NCI-H2171 (cell line): ENCODE data around the gene FREY1.

Source experiments
- DNase-seq: peaks from one replicate; lab custom pipeline; 2025; lab: John Stamatoyannopoulos, UW

FREY1 gene

GRCh38 chr11:45894555-45895247 lies 12.4 kb downstream of the FREY1 start:
- no peak for DNase-seq

- no peak for DNase-seq
Observed at GRCh38 chr11:45892856-45893255, 14.2 kb downstream of the FREY1 start.

GRCh38 chr11:45890886-45891550 lies 16.1 kb downstream of the FREY1 start:
- no peak for DNase-seq

- no peak for DNase-seq
Observed at GRCh38 chr11:45889966-45890365, 17.1 kb downstream of the FREY1 start.

- DNase-seq: no peak
Observed at GRCh38 chr11:45889555-45889954, 17.5 kb downstream of the FREY1 start.

GRCh38 chr11:45887587-45887986 lies 19.5 kb downstream of the FREY1 start:
- DNase-seq: no peak

- no peak for DNase-seq
Observed at GRCh38 chr11:45886816-45887520, 20.1 kb downstream of the FREY1 start.

GRCh38 chr11:45885921-45886721 lies 20.9 kb downstream of the FREY1 start:
- DNase-seq: no peak

GRCh38 chr11:45885274-45885920 lies 21.7 kb downstream of the FREY1 start, which contains the start of gene MAPK8IP1:
Gene MAPK8IP1, plus strand, starts transcription at chr11:45885651. Its CDS starts 170 bp downstream, at chr11:45885821.
- peak; percentile 78 for DNase-seq

- DNase-seq: no peak
Observed at GRCh38 chr11:45884596-45885185, 22.4 kb downstream of the FREY1 start.

- no peak for DNase-seq
Observed at GRCh38 chr11:45881708-45882368, 25.2 kb downstream of the FREY1 start.

- DNase-seq: peak; percentile 67
Observed at GRCh38 chr11:45880772-45881570, 26.1 kb downstream of the FREY1 start.

GRCh38 chr11:45879803-45880686 lies 27.0 kb downstream of the FREY1 start:
- no peak for DNase-seq

- DNase-seq: no peak
Observed at GRCh38 chr11:45877845-45878244, 29.2 kb downstream of the FREY1 start.

GRCh38 chr11:45877221-45877620 lies 29.9 kb downstream of the FREY1 start:
- DNase-seq: no peak

GRCh38 chr11:45876401-45876800 lies 30.7 kb downstream of the FREY1 start:
- DNase-seq: no peak

GRCh38 chr11:45872651-45873356 lies 34.3 kb downstream of the FREY1 start:
- DNase-seq: no peak

GRCh38 chr11:45871638-45872037 lies 35.4 kb downstream of the FREY1 start:
- DNase-seq: no peak
